GM19351 (cell line): ENCODE results near the gene LEAP2.

ENCODE experiments used
- ATAC-seq: cut with Tn5 transposase; IDR thresholded peaks from one replicate; pipeline ENCODE4 v1.9.1; 2021; ENCODE audit warnings: mild to moderate bottlenecking, moderate library complexity; ENCODE audit not compliant: unreplicated experiment

The LEAP2 gene

GRCh38 chr5:132873119-132873929, at the start of gene LEAP2:
TSS of gene LEAP2 (plus strand) at chr5:132873668. CDS start at chr5:132873695, 27 bp downstream.
- ATAC-seq: no peak

DNA sequence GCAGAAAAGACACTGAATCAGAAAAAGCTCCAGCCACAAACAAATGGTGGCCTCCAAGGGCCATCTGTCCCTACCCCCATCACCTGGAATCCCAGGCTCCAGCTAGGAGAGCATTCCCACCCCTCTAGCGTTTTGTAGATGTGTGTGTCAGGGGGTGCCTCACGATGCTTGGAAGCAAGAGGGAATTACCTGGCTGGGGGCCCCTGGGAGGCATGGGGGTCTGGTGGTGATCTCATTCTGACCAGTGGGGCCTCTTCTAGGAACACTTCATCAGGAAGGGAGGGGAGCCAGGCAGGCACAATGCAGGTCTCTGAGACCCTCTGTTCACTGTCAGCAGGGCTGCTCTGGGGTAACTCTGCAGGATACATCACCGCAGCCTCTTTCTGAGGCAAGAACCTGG, 49.0 kb upstream of the LEAP2 start:
- ATAC-seq: no peak

DNA sequence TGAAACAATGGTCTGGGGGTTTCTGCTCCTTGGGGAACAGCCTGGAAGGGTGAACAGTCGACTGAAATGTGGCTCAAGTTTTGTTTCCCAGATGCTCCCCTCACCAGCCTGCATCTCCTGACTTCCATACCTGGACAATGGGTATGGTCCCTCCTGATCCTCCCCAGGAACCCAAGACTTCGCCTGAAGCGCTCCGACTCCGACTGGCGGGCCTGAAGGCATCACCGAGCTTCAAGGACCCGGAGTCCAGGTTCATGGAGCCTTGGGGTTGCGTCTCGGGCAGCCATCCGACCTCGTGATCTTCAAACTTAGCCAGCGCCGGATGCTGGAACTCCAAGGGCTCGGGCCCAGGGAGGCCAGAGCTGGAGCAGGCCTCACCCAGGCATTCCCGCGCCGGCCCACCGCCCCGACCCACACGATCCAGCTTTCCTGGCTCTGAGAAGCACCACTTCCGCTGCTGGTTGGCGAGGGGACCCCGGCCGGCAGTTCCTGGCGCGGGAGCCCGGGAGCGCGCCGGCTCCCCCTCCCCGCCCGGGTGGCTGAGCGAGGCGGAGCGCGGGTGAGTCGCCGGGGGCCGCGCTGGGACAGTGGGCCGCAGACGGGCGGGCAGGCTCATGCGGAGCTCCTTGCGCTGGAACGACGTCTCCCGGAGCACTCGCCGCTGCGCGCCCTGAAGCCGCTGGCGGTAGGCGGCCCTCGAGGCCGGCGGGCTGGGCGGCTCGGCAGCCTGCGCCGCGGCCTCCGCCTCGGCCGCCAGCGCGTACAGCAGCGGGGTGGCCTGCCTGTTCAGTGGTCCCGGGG, 48.2 kb upstream of the LEAP2 start:
- ATAC-seq: no peak

- ATAC-seq: no peak
Observed at GRCh38 chr5:132825834-132826391, 47.6 kb upstream of the LEAP2 start.

- no peak for ATAC-seq
Observed at GRCh38 chr5:132826424-132827082, 46.9 kb upstream of the LEAP2 start.

DNA sequence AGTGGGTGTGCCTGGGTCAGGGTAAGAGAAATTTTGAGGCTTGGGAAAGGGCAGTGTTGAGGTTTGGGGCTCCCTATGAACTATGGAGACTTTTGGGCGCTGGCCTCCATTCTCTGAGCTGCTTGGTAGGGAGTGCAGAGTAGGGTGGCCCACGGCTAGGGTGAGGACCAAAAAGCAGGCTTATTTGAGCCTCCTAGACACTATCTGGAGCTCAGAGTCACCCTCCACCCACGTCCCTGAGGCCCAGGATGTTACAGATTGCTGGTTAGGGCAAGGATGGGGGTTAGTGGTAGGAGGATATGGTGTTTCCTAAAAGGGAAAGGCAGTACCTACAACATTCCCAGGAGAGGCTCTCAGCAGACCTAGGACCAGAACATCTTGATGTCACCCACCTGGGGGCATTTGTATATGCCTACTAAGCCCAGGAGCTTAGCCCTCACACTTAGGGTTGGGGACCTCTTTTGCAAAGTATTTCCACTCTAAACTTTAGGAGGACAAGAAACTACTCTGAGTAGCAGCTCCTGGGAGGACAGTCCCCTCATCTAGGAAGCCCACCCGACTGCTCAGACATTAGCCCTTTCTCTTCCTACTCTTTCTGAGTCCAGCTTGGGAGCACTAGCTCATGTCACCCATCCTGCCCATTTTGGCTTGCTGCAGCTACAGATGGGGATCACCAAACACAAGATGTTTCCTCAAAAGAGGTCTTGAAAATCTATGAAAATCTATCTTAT, 45.4 kb upstream of the LEAP2 start:
- no peak for ATAC-seq

GRCh38 chr5:132828846-132829494, 44.5 kb upstream of the LEAP2 start:
- ATAC-seq: no peak

- peak; percentile 72 for ATAC-seq
Observed at GRCh38 chr5:132829742-132830435, 43.6 kb upstream of the LEAP2 start.

DNA sequence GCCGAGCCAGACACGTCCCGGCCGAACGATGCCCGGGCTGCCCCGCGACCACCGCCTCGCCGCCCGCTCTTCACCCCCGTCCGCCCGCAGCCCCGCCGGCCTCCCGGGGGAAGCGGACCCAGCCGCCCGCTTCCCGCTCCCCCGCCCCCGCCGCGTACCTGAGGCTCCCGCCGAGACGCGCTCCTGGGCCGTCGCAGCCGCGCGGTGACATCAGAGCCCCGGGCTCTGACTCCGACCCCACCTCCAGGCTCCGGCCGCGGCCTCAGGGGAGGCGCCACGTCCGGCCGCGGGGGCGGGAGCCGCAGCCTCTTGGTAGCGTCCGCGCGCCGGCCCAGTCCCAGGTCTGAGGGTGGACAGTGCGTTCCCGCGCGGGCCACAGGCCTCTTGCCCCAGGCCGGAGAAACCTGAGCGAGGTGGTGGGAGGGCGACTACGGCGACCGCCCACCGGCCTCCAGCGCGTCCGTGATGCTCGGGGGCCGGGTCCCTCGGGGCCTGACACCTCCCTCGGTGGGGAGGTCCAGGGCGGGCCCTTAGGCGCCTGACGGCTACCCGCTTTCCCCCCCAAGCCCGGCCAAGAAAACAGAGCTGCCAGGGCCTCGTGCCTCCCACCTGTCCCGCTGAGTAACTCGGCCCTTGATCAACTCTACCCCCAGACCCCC, 42.9 kb upstream of the LEAP2 start, which contains the start of gene SHROOM1:
SHROOM1 (minus strand) TSS at position 212 of the 659 bp plus-strand sequence. CDS start 4,507 bp downstream, outside the sequence.
- ATAC-seq: peak; percentile 78

DNA sequence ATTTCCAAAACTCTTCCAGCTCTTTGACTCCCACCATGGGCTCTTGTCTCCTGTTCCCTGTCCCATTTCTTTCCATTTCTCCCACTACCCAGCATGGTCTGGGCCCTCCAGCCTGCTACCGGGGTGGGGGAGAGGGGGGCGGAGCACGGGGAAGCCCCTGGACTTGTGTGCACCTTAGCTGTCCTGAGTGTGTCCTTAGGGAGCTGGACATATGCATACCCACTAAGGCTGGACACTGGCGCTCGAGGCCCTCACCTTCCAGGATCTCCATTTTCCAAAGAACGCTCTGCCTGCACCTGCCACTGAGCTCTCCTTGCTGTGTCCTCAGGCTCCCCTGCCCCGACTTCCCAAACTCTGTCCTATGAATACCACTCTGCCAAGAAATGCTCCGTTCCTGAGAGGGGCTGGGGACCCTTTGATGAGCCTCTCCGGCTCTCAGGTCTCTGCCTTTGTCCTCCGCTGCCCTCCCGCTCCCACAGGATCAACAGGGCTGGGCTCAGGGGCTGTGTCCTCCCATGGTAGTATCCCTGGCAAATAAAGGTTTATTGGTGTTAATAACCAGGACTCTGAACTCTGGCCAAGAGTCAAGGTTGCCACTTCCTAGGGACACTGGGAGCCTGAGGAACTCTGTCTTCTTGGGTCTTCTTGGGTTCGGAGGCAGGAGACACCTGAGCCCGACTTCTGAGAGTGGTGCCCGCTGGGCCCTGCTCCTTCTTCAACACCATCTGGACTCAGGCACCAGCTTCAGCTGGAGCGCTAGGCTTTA, 42.2 kb upstream of the LEAP2 start:
- no peak for ATAC-seq

DNA sequence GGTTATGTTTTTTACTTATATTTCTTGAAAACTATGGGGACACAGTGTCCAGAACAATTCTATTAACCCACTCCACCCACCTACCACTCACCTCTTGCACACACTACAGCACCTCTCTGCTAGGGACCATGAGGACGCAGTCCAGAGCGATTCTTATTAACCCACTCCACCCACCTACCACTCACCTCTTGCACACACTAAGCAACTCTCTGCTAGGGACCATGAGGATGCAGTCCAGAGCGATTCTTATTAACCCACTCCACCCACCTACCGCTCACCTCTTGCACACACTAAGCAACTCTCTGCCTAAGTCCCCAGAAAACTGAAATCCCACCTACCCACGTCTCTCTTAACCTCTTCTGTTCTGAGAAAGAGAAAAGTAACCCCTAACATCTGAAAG, 40.9 kb upstream of the LEAP2 start:
- no peak for ATAC-seq

DNA sequence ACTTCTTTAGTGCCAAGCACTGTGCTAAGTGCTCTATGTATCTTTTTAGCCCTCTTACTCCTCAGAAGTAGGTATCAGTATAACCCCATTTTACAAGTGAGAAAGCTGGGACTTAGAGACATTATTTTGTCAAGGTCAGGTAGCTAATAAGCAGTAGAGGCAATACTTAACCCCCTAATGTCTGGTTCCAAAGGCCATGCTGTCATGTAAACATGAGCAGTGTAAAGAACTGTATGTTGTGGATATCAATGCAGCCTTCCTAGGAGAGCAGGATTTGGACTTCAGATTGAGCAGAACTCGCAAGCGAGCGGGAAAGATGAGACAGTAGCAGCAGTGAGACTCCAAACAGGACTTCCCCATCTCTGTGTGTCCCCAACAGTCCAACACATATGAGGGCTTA, 39.4 kb upstream of the LEAP2 start:
- ATAC-seq: no peak

DNA sequence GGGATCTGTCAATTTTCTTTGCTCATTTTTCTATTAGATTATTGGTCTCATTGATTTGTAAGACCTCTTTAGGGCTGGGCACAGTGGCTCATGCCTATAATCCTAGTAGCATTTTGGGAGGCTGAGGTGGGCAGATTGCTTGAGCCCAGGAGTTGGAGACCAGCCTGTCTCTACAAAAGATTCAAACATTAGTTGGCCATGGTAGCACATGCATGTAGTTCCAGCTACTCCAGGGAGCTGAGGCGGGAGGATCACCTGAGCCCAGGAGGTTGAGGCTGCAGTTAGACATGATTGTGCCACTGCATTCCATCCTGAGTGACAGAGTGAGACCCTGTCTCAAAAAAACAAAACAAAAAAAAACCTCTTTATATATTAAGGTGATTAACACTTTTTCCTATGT, 36.6 kb upstream of the LEAP2 start:
- no peak for ATAC-seq

DNA sequence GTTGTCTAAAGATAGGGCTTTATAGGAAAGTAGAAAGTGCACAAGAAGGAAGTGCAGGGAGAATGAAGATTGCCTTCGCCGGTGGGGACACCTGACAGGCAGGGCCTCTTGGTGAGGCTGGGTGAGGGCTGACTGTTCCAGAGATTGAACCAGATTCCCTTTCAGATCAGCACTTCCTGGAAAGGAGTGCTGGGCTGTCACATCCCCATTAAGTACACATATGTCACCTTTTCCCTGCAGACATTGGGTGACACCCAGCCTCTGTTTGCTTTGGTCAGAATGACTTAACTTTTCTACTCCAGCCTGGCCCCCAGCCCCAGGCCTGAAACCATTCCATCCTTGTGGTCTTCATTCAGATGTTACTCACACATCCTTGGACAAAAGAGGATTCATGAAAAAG, 35.6 kb upstream of the LEAP2 start:
- no peak for ATAC-seq

DNA sequence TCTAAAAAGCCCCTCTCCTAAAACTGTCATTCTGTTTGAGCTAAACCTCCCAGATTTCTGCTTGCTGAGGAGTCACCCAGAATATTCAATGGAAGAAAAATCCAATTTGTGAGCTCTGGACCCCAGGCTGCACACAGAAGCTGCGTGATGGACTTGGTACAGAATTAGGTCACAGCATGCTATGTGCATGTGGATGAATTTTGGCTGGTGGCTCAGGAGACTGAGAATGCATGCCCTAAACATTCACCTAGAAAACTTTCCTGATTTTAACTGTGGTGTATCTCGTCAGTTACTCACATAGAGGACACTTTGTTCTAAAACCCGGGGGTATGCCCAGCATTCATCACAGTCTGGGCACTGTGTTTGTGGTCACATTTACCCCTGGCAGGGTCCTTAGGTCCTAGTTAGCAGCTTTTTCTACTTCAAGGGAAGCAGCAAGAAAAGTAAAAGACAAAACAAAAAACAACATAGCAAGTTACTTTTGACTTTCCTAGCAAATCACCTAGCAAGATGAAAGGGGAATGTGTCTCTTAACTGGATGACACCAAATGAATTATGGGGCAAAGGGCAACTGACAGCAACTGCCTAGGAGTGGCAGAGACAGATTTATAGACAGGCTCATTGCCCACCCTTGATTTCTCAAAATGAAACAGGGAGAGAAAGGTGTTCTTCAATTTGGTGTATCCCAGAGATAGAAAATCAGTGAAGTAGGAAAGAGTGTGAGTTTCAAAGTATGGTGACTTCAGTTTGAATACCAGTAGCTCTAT, 34.8 kb upstream of the LEAP2 start:
- ATAC-seq: no peak

- no peak for ATAC-seq
Observed at GRCh38 chr5:132839426-132840301, 33.8 kb upstream of the LEAP2 start.
